A549 (cell line): ENCODE measurements around the gene WSCD2.

Experiments used
- EP300 ChIP-seq, 2 experiments: fragments of >200 bp; sonication (Bioruptor Twin); formaldehyde crosslinking; IDR thresholded peaks; 2 replicates in 1 of 2; 3 replicates in 1 of 2; pipeline ENCODE4 v1.6.1; 2016 to 2017
- FOSL2 ChIP-seq, 2 experiments: fragments of 450-650 bp in 1 of 2; fragments of >200 bp in 1 of 2; sonication (Bioruptor Twin) in 1 of 2; formaldehyde crosslinking; IDR thresholded peaks; 2 replicates each; pipeline versions ENCODE4 v1.5.0 to v1.6.1; 2016 to 2020; ENCODE audit warnings: mild to moderate bottlenecking in 1 of 2, moderate library complexity in 1 of 2
- JUNB ChIP-seq: fragments of >200 bp; sonication (Bioruptor Twin); formaldehyde crosslinking; IDR thresholded peaks from 2 replicates; pipeline ENCODE4 v1.6.1; 2016
- POLR2A ChIP-seq: IDR thresholded peaks from 2 replicates; pipeline ENCODE4 v1.6.1; 2012; ENCODE audit warnings: mild to moderate bottlenecking, low read length
- POLR2AphosphoS2 ChIP-seq: conservative IDR thresholded peaks from 2 replicates; pipeline ENCODE4 v1.6.1; 2012; ENCODE audit warnings: low read length, improper control_type of control experiment, inconsistent platforms
- RAD21 ChIP-seq, 2 experiments: fragments of >200 bp in 1 of 2; sonication (Bioruptor Twin) in 1 of 2; formaldehyde crosslinking in 1 of 2; IDR thresholded peaks in 1 of 2; conservative IDR thresholded peaks in 1 of 2; 2 replicates in 1 of 2; 3 replicates in 1 of 2; pipeline ENCODE4 v1.6.1; 2012 to 2018; ENCODE audit warnings: inconsistent platforms in 1 of 2
- RFX5 ChIP-seq: fragments of 450-650 bp; IDR thresholded peaks from 2 replicates; pipeline ENCODE4 v1.7.1; 2014; ENCODE audit warnings: antibody characterized with exemption, mild to moderate bottlenecking, moderate library complexity
- SREBF2 ChIP-seq: fragments of 450-650 bp; IDR thresholded peaks from 2 replicates; pipeline ENCODE4 v1.6.1; 2014; ENCODE audit warnings: mild to moderate bottlenecking, moderate library complexity
- TF ChIP-seq, protein P1 (sequence below): fragments of >200 bp; sonication (Bioruptor Twin); formaldehyde crosslinking; IDR thresholded peaks from 3 replicates; pipeline ENCODE4 v1.5.1; 2016
- TF ChIP-seq, protein P2 (sequence below): IDR thresholded peaks from 2 replicates; pipeline ENCODE4 v1.6.1; 2012
- TF ChIP-seq, protein P3 (sequence below): fragments of 200-600 bp; sonication (generic); IDR thresholded peaks from 2 replicates; pipeline ENCODE4 v1.6.1; 2016; ENCODE audit warnings: antibody characterized with exemption, mild to moderate bottlenecking, moderate library complexity

- TF ChIP-seq EP300 (IDR thresholded peaks at IDR 0.05), result no peak
- TF ChIP-seq JUNB, result no peak
- no peak for TF ChIP-seq RFX5
- TF ChIP-seq, protein P1, sequence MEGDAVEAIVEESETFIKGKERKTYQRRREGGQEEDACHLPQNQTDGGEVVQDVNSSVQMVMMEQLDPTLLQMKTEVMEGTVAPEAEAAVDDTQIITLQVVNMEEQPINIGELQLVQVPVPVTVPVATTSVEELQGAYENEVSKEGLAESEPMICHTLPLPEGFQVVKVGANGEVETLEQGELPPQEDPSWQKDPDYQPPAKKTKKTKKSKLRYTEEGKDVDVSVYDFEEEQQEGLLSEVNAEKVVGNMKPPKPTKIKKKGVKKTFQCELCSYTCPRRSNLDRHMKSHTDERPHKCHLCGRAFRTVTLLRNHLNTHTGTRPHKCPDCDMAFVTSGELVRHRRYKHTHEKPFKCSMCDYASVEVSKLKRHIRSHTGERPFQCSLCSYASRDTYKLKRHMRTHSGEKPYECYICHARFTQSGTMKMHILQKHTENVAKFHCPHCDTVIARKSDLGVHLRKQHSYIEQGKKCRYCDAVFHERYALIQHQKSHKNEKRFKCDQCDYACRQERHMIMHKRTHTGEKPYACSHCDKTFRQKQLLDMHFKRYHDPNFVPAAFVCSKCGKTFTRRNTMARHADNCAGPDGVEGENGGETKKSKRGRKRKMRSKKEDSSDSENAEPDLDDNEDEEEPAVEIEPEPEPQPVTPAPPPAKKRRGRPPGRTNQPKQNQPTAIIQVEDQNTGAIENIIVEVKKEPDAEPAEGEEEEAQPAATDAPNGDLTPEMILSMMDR, result no peak
- TF ChIP-seq POLR2AphosphoS2, result no peak
- TF ChIP-seq POLR2A, result no peak
- TF ChIP-seq, protein P2, sequence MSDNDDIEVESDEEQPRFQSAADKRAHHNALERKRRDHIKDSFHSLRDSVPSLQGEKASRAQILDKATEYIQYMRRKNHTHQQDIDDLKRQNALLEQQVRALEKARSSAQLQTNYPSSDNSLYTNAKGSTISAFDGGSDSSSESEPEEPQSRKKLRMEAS, result no peak
- TF ChIP-seq, protein P3, sequence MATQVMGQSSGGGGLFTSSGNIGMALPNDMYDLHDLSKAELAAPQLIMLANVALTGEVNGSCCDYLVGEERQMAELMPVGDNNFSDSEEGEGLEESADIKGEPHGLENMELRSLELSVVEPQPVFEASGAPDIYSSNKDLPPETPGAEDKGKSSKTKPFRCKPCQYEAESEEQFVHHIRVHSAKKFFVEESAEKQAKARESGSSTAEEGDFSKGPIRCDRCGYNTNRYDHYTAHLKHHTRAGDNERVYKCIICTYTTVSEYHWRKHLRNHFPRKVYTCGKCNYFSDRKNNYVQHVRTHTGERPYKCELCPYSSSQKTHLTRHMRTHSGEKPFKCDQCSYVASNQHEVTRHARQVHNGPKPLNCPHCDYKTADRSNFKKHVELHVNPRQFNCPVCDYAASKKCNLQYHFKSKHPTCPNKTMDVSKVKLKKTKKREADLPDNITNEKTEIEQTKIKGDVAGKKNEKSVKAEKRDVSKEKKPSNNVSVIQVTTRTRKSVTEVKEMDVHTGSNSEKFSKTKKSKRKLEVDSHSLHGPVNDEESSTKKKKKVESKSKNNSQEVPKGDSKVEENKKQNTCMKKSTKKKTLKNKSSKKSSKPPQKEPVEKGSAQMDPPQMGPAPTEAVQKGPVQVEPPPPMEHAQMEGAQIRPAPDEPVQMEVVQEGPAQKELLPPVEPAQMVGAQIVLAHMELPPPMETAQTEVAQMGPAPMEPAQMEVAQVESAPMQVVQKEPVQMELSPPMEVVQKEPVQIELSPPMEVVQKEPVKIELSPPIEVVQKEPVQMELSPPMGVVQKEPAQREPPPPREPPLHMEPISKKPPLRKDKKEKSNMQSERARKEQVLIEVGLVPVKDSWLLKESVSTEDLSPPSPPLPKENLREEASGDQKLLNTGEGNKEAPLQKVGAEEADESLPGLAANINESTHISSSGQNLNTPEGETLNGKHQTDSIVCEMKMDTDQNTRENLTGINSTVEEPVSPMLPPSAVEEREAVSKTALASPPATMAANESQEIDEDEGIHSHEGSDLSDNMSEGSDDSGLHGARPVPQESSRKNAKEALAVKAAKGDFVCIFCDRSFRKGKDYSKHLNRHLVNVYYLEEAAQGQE, result peak; percentile 33; the same call in 1 of the 2 replicates
- no peak for TF ChIP-seq RAD21 (conservative IDR thresholded peaks at IDR 0.05 in 1 of 2, IDR thresholded peaks at IDR 0.05 in 1 of 2)
- no peak for TF ChIP-seq SREBF2
- TF ChIP-seq FOSL2 (IDR thresholded peaks at IDR 0.05), result no peak
- TF ChIP-seq FOSL2 (CRISPR knock-in tag; IDR thresholded peaks at IDR 0.05), result no peak
These were observed 138.4 kb downstream of the WSCD2 start for GRCh38 chr12:108267450-108267849.
